Kidney (tissue), 14 donors: ENCODE measurements around the gene PDE9A. TPM values are rescaled to one million over a fixed set of nuclear protein-coding genes. Genes with fewer than 3 reads are reported as not detected.

Experiments used
- DNase-seq, 5 donors: peaks; one replicate each; pipeline ENCODE4 v3.0.0-alpha.2; 2013 to 2020
- FAIRE-seq: peaks from 2 replicates; lab custom pipeline; 2012; peaks lifted over from hg19 to GRCh38; lab: Jason Lieb, UNC
- H3K27ac ChIP-seq, 2 donors: one replicate each; pipeline ENCODE4 v1.7.0; 2013; ENCODE audit warnings: low read depth in 2 of 2, low read length in 2 of 2, inconsistent platforms in 1 of 2
- H3K27me3 ChIP-seq: one replicate; pipeline ENCODE4 v1.7.1; 2013; ENCODE audit warnings: low read length, inconsistent platforms; ENCODE audit not compliant: control insufficient read depth, insufficient read depth
- H3K36me3 ChIP-seq, 3 donors: one replicate each; pipeline versions ENCODE4 v1.7.0 to v1.7.1; 2013; ENCODE audit warnings: low read length in 3 of 3, control low read depth in 1 of 3, inconsistent platforms in 1 of 3; ENCODE audit not compliant: insufficient read depth in 3 of 3, control insufficient read depth in 2 of 3
- H3K4me1 ChIP-seq, 3 donors: one replicate each; pipeline versions ENCODE4 v1.7.0 to v1.7.1; 2013; ENCODE audit warnings: low read length in 3 of 3, inconsistent platforms in 1 of 3, low read depth in 1 of 3; ENCODE audit not compliant: control insufficient read depth in 2 of 3, insufficient read depth in 2 of 3
- H3K4me3 ChIP-seq, 3 donors: one replicate each; pipeline versions ENCODE4 v1.7.0 to v1.8.1; 2013; ENCODE audit warnings: low read length in 3 of 3, control low read depth in 1 of 3, inconsistent platforms in 1 of 3
- H3K9ac ChIP-seq, 3 donors: one replicate each; pipeline versions ENCODE4 v1.7.0 to v1.7.1; 2013; ENCODE audit warnings: low read length in 3 of 3, control low read depth in 1 of 3, inconsistent platforms in 1 of 3
- H3K9me3 ChIP-seq, 3 donors: one replicate each; pipeline versions ENCODE4 v1.7.0 to v1.7.1; 2013; ENCODE audit warnings: low read length in 3 of 3, control low read depth in 1 of 3, inconsistent platforms in 1 of 3; ENCODE audit not compliant: control insufficient read depth in 2 of 3, insufficient read depth in 1 of 3
- CTCF ChIP-seq: IDR thresholded peaks from 3 replicates; pipeline ENCODE4 v1.5.1; 2012; ENCODE audit warnings: mild to moderate bottlenecking, moderate library complexity, borderline replicate concordance; ENCODE audit not compliant: insufficient read depth; ENCODE audit errors: extremely low read depth
- intact Hi-C: fragments of 100-400 bp; cut with DNase I; formaldehyde crosslinking; loops from one replicate; pipeline ENCODE4 v1.11.1; 2022
- polyA plus RNA-seq: library from polyadenylated mRNA; stranded (reverse); fragments of 350-450 nt; fragmentation: Illumina TruSeq; extraction: RNeasy Lipid Tissue Mini Kit (QIAGEN cat#74804); gene quantifications from one replicate; pipeline ENCODE4 v1.2.3, GENCODE V29; 2014; ENCODE audit warnings: low read depth, low replicate concordance; ENCODE audit not compliant: insufficient read depth
- total RNA-seq: library from RNA; stranded (reverse); fragmentation: NEBNext Ultra II Directional; extraction: Animal tissue kit (Norgen Biotek cat#: 25700); gene quantifications from one replicate; pipeline ENCODE4 v1.2.1, GENCODE V29; 2021
- donor health status: control.
- donor health status: control.
- donor health status: control.
- donor health status: control.
- donor health status: control.
- donor health status: DM: yes; HTN: yes; CAD: no.
- donor health status: Normal renal cell carcinoma (clear cell type).

Gene PDE9A
- total and polyA plus RNA-seq, 2 donors from 2014 or later: 30.1 to 39.0 TPM

- no peak for TF ChIP-seq CTCF
- no peaks in the 10 kb centered on the region for H3K4me1 ChIP-seq
- H3K27me3 ChIP-seq: no peaks in the 10 kb centered on the region
- no peak for FAIRE-seq
- no peak overlapping the region for H3K9ac ChIP-seq
- intact Hi-C loops: no loop called here
- H3K36me3 ChIP-seq: no peaks in the 10 kb centered on the region
- no peak overlapping the region for H3K4me3 ChIP-seq
- no peaks in the 10 kb centered on the region for H3K9me3 ChIP-seq
- no peak overlapping the region for H3K27ac ChIP-seq
- DNase-seq: peak in 2 of 5 donors; percentile 44 to 53
Observed at GRCh38 chr21:42644223-42645208, 8.9 kb upstream of the PDE9A start.

GRCh38 chr21:42645211-42646075 lies 8.0 kb upstream of the PDE9A start:
- Histone ChIP-seq H3K4me1 (no peaks in the 10 kb centered on the region), H3K36me3 (no peaks in the 10 kb centered on the region), H3K27ac (no peak overlapping the region), H3K9ac (no peak overlapping the region), H3K9me3 (no peaks in the 10 kb centered on the region), H3K27me3 (no peaks in the 10 kb centered on the region), H3K4me3 (no peak overlapping the region)
- intact Hi-C loops: no loop called here
- no peak for FAIRE-seq
- no peak for TF ChIP-seq CTCF
- peak in 1 of 5 donors; percentile 44 for DNase-seq

GRCh38 chr21:42646076-42646825 lies 7.2 kb upstream of the PDE9A start:
- Histone ChIP-seq H3K9ac (no peak overlapping the region), H3K4me1 (no peaks in the 10 kb centered on the region), H3K27ac (no peak overlapping the region), H3K9me3 (no peaks in the 10 kb centered on the region), H3K36me3 (no peaks in the 10 kb centered on the region), H3K4me3 (no peak overlapping the region), H3K27me3 (no peaks in the 10 kb centered on the region)
- FAIRE-seq (no peak), DNase-seq (peak in 1 of 5 donors; percentile 61)
- intact Hi-C loops: no loop called here
- TF ChIP-seq CTCF: no peak
